Ecto neural progenitor cell (in vitro differentiated cells): ENCODE measurements around the gene STKLD1.
"Not testable (repeated sequence)": the region's sequence is repeated elsewhere in the genome, so short reads cannot be mapped to it uniquely, and the experiment has no call there.

Experiments used
- DNase-seq: peaks from one replicate; pipeline ENCODE4 v3.0.0-alpha.2; 2018; ENCODE audit warnings: low spot score

STKLD1 gene

GRCh38 chr9:133386338-133386737 is 10.2 kb downstream of the STKLD1 start:
- DNase-seq: no peak

DNA sequence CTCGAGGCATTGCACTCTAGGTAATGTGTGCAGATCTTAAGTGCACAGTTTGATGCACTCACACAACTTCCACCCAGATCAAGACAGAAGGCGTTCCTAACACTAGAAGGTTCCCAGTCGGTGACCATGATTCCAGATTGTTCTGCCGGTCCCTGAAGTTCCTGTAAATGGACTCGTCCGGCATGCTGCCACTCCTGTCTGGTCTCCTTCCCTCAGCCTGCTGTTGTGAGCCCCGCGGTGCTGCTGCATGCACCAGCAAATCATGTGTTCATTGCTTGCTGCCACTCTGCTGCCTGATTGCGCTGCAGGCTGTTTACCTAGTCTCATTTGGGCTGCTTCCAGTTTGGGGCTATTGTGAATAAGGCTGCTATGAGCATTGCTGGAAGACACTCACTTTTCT is 11.5 kb downstream of the STKLD1 start:
- no peak for DNase-seq

- DNase-seq: no peak
Observed at GRCh38 chr9:133389025-133389557, 12.9 kb downstream of the STKLD1 start.

GRCh38 chr9:133389562-133389961 is 13.4 kb downstream of the STKLD1 start:
- no peak for DNase-seq

- DNase-seq: no peak
Observed at GRCh38 chr9:133390713-133391112, 14.5 kb downstream of the STKLD1 start.

GRCh38 chr9:133391449-133391848 is 15.3 kb downstream of the STKLD1 start:
- DNase-seq: not testable (repeated sequence)

DNA sequence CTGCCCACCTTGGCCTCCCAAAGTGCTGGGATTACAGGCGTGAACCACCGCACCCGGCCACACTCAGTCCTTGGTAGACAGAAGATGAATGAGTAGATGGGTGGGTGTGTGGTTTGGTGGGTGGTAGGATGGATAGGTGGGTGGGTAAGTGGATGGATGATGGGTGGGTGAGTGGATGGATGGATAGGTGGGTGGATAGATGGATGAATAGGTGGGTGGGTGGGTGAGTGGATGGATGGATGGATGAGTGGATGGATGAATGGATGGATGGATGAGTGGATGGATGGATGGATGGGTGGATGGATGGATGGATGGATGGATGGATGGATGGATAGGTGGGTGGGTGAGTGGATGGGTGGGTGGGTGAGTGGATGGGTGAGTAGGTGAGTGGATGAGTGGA is 16.1 kb downstream of the STKLD1 start:
- DNase-seq: not testable (repeated sequence)

DNA sequence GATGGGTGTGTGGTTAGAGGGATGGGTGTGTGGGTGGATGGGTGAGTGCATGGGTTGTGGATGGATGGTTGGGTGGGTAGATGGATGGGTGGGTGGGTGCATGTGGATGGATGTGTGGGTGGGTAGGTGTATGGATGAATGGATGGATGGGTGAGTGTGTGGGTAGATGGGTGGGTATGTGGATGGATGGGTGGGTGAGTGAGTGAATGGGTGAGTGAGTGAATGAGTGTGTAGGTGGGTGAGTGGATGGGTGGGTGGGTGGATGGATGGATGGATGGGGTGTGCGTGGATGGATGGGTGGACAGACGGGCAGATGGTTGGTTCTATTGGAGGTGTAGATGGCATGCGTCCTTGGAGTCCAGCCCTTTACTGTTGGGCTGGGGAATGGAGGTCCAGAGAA is 17.2 kb downstream of the STKLD1 start:
- no peak for DNase-seq

DNA sequence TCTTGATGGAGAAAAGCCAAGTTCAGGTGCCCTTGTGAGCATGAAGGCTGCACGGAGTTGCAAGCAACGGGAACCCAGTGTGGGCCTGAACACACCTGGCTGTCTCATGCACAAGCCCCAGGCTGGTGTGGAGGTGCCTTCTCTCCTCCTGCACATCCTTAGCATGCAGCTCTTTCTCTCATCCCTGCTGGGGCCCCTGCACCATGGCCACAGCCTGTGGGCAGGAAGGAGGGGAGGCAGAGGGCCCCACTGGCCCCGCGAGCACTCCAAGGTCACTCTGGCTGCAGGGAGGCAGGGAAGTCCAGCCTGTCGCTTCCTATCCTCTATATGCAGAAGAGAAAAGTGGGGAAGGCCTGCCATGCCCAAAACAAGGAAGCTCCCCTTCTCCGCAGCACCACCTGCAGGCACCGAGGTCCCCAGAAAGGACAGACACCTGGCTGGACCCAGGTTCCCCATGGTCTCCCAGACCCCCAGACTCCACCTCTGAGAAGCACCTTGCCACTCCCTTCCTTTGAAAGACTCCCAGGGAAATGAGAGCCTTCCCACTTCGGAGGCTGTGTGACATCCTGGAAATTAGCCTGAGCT is 18.6 kb downstream of the STKLD1 start:
- DNase-seq: no peak

GRCh38 chr9:133396952-133397351 is 20.8 kb downstream of the STKLD1 start:
- peak; percentile 72 for DNase-seq

- no peak for DNase-seq
Observed at GRCh38 chr9:133397370-133397769, 21.2 kb downstream of the STKLD1 start.

GRCh38 chr9:133397895-133398294 is 21.7 kb downstream of the STKLD1 start:
- no peak for DNase-seq

DNA sequence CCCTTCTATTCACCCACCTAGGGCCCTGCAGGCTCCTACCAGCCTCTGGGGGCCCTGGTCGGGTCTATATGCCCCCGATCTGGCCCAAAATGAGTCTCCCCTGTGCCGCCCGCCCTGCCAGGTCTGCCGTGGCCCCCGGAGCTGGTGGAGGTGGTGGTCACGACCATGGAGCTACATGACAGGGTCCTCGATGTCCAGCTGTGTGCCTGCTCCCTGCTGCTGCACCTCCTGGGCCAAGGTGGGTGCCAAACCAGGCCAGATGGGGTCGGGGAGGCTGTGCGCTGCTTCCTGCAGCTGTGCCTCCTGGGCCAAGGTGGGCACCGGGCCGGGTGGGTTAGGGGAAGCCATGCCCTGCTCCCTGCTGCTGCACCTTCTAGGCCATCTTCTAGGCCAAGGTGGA is 24.1 kb downstream of the STKLD1 start:
- no peak for DNase-seq

- no peak for DNase-seq
Observed at GRCh38 chr9:133401588-133401987, 25.4 kb downstream of the STKLD1 start.

DNA sequence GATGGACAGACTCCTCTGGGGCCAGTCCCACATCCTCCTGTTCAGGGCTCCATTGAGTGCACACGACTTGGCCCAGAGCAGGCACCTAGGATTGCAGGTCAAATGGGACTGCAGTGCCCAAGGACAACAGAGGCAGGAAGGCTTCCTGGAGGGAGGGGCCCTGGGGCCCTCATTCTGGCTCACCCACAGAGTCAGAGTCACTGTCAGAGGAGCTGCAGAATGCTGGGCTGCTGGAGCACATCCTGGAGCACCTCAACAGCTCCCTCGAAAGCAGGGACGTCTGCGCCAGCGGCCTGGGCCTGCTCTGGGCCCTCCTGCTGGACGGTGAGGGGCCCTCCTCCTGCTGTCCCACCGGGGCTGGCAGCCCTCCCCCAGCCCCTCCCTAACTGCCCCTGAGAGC is 26.5 kb downstream of the STKLD1 start:
- DNase-seq: no peak

GRCh38 chr9:133403766-133404453 is 27.7 kb downstream of the STKLD1 start:
- no peak for DNase-seq

- no peak for DNase-seq
Observed at GRCh38 chr9:133404454-133405002, 28.4 kb downstream of the STKLD1 start.

DNA sequence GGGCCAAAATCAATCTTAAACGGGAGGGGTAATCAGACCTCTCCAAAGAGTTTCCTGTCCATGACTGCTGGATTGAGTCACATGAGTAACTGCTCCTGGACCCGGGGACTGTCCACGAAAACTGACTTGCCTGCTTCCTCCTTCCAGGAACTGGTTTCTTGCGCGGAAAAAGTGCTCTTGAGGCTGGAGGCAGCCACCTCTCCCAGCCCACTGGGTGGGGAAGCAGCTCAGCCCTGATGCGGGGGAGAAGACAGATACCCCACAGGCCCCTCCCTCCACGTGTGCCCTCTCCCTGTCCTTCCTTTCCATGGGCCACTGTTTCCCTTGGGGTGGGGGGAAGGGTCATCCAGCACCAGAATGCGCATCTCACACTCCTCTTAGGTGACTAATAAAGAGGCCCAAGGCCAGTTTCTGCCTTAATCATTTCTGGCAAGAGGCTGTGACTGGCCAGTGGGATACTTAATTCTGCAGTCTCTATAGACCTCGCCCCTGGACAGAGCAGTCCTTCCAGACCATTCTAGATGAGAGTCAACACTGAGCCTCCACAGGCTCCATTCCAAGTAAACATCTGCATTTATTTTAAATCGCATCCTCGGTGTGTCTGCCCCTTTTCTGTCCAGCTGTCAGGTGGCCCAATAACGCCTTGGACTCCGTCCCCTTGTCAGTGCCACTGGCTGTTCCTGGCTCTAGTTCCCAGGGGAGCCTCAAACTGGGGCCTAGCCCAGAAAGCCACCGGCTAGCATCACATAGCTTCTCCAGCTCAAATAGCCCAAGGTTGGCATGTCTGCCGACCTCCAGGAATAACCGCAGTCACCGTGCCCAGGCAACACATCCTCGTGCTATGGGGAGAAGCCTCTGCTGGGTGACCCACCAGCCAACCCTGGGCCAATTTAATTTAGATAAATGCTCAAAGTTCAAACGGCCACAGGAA is 29.6 kb downstream of the STKLD1 start:
- DNase-seq: no peak

GRCh38 chr9:133406480-133407307 is 30.5 kb downstream of the STKLD1 start:
- DNase-seq: peak; percentile 86

DNA sequence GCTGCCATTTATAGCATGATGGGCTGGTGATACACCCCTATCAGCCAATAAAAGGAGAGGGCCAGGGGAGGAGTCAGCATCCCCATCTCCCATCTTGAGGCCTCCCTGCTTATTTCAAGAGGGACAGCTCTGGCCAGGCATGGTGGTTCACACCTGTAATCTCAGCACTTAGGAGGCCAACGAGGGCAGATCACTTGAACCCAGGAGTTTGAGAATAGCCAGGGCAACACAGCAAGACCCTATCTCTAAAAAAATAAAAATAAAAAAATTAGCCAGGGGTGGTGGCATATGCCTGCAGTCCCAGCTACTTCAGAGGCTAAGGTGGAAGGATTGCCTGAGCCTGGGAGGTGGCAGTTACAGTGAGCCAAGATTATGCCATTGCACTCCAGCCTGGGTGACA is 31.9 kb downstream of the STKLD1 start:
- no peak for DNase-seq

- no peak for DNase-seq
Observed at GRCh38 chr9:133415170-133415569, 39.0 kb downstream of the STKLD1 start.
